ENCODE data around the gene GSDMA.

GSDMA gene

DNA sequence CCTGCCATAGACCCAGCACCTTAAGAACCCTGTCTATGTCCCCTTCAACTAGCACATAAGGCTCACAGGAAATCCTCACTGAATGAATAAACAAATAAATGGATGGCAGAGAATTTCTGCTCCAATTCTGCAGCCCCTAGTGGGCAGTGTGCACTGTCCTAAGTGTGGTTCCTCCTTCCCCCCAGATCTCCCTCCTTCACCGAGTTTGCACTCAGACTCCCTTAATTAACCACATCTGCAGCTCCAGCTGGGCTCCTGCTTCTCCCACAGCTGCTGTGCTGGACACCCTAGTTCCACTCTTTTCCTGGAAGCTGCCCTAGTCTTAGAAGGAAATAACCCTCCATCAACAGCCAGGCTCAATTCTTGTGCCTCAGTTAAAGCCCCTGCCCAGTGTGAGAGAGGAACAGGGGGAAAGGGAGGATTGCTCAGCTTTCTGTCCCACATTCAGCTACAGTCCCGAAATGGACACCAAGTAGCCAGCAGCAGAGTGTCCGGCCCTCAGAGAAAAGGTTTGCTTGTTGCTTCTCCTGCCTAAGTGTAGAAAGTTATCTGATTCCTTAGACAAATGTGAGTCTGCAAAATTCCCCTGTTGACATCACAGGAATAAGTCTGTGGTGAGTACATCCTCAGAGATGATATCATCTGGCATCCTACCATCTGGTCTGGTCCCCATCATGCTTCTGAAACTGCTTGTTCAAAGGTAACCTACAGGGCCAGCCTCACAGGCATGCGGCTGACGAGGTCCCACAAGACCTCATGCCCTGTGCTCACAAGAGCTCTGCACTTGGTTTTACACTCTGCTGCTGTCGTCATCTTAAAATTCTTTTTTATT, 23.0 kb upstream of the GSDMA start:
- TF ChIP-seq GATA3 (IDR thresholded peaks at IDR 0.05; ENCODE audit: low read depth, low read length), result no peak

DNA sequence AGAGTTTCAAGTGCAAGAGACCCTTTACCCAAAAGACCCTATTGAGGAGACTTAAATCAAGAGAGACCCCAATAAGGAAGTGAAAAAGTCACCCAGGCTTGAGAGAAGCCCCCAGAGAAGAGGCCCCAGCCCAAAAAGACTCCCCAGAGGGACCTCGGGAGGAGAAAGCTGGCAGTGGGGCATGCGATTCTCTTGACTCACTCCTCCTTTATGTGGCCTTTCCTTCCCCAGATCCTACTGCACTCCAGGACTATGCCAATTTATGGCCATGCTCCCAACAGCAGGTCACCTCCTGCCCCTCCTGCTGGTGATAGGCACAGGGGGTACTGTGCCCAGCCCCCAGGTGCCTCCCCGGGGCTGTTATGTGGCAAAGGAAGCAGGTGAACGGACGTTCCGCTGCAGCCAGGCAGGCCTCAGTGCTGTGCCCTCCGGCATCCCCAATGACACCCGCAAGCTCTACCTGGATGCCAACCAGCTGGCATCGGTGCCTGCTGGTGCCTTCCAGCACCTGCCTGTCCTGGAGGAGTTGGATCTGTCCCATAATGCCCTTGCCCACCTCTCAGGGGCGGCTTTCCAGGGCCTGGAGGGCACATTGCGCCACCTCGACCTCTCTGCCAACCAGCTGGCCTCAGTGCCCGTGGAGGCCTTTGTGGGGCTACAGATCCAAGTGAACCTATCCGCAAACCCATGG, 19.0 kb upstream of the GSDMA start:
- TF ChIP-seq GATA2 (IDR thresholded peaks at IDR 0.05; ENCODE audit: low read depth, low read length) (no peak), GATA3 (IDR thresholded peaks at IDR 0.05; ENCODE audit: low read depth, low read length) (no peak)

DNA sequence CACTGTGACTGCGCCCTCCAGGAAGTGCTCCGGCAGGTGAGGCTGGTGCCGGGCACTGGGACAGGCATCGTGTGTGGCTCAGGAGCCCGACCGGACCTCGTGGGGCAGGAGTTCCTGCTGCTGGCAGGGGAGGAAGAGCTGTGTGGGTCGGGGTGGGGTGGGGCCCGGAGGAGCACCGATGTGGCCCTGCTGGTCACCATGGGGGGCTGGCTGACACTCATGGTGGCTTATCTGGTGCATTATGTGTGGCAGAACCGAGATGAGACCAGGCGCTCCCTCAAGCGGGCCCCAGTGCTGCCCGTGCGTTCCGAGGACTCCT, 18.5 kb upstream of the GSDMA start:
- TF ChIP-seq GATA3 (IDR thresholded peaks at IDR 0.05; ENCODE audit: low read depth, low read length), result no peak
- TF ChIP-seq GATA2 (IDR thresholded peaks at IDR 0.05; ENCODE audit: low read depth, low read length), result no peak

DNA sequence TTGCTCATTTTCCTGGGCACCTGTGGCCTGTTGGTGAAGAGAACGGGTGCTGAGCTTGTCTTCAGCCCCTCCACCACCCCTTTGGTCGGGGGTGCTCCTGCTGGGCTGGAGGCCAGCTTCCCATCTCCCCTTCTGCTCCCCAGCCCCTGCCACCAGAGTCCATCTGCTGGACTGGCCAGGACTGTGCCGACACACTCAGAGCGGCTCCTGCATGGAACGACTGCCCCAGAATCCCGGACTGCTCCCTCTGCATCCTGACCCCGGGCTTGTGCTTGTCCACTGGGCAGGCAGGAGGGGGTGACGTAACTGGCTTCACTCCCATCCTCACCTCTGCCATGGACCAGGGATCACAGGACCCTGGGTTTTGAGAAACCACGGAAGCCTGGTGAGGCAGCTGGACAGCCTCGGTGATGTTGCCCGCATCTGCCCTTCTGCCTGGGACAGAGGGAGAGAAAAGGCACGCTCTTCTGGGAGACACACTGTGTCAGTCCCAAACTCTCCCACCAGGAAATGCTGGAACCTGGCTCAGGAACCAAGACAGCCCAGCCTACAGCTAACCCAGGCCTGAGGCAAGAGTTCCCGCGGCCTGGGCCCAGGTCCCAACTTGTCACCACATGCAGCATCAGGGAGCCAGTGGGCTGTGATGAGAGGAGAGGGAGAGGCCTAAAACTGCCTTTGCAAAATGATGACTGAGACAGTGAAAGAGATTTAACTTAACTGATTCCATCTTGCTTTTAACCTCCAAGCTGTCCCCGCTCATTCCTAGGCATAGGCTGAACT, 16.1 kb upstream of the GSDMA start:
- TF ChIP-seq GATA3 (IDR thresholded peaks at IDR 0.05; ENCODE audit: low read depth, low read length), result no peak
- no peak for TF ChIP-seq GATA2 (IDR thresholded peaks at IDR 0.05; ENCODE audit: low read depth, low read length)

DNA sequence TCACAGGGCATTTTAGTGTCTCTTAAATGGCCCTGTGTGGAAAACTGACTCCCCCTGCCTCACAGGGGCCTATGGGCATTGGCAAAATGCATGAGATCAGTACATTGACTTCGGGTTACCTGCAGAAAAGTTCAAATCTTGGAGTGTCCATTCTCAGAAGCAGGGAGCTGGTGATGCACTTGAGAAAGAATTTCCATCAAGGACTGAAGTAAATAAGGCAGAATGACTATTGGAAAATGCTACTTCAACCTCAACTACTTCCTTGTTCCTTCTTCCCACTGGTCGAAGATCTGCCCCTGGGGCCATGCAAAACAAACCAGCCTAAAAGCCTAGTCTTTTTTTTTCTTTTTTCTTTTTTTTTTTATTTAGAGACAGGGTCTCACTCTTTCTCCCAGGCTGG, 13.8 kb upstream of the GSDMA start:
- no peak for TF ChIP-seq GATA2 (IDR thresholded peaks at IDR 0.05; ENCODE audit: low read depth, low read length)
- TF ChIP-seq GATA3 (IDR thresholded peaks at IDR 0.05; ENCODE audit: low read depth, low read length), result no peak

DNA sequence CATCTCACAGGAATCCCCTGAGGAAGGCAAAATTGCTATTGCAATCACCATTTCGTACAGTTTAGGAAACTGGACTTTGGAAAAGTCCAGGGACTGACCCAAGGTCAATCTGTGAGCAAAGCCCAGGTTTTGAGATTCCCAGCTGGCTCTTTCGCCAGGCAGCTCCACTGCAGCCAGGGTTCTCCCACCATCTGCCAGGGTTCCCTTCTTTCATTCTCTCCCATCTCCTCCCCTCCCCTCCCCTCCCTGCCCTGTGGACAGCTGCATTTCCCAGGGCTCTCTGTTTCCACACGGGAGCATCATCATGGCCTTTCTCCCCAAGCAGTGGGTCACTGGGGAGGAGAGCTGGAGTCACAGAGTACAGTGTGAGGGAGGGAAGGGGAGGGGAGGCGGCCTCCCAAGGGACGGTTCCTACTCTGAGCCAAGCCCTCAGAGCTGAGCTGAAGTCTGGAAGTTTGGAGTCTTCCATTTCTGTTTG, 11.9 kb upstream of the GSDMA start:
- TF ChIP-seq GATA3 (IDR thresholded peaks at IDR 0.05; ENCODE audit: low read depth, low read length) (no peak), GATA2 (IDR thresholded peaks at IDR 0.05; ENCODE audit: low read depth, low read length) (no peak)

DNA sequence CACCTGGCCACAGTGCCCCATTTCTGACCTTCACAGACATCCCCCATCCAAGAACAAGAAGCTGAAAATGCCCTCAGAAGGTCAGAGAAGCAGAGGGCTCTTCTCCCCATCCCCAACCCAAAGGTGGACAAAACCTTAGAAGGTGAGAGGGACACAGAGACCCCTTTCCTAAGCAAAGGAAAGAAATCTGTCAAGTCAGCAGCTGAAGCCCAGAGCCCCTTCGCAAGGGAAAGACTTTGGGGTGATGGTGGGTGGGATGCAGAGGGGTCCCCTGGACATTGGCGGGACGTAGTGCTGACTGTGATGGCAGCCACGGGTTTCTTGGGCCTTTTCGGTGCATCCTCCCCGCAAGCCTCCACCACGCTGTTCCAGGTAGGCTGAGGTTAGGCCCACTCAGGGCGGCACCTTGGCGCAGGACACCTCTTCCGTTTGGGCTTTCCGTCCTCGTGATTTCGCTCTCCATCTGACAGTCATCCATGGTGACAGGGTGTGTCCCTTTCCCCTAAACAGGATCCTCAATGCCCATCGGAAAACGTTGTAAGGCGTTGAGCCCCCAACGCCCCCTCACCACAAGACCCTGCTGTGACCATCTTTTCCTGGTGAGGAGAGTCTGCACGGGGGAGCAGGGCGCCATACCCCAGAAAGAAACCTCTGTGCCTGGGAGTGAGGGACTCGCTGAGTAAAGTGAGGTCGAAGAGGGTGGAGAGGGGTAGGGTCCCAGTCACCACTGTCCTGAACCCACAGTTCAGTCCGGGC, 10.7 kb upstream of the GSDMA start:
- TF ChIP-seq GATA2 (IDR thresholded peaks at IDR 0.05; ENCODE audit: low read depth, low read length), result no peak
- no peak for TF ChIP-seq GATA3 (IDR thresholded peaks at IDR 0.05; ENCODE audit: low read depth, low read length)

DNA sequence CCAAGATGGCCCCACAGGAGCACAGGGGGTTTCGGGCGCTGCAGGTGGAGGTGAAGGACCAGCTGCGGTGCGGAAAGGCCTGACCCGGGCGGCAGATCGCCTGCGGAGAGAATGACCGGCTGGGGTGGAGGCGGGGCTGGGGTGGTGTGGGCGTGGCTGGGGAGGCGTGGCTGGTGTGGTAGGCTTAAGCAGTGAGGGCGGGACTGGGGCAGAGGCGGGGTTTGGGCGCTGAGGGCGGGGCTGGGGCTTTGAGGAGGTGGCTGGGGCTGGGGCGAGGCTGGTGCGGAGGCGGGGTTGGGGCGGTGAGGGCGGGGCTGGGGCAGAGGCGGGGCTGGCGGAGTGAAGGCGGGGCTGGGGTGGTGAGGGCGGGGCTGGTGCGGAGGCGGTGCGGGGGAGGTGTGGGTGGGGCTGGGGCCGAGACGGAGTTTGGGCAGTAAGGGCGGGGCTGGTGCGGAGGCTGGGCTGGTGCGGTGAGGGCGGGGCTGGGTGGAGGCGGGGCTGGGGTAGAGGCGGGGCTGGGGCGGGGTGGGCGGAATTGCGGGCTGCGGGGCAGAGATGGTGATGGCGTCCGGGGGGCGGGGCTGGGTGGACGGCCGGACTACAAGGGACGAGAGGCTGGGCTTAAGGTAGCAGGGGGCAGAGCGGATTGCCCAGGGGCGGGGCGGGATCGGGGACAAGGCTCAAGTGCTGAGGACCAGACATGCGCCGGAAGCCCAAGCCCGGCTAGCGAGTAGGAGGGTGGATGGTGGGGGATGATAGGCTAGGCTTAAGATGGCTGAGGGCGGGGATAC, 9.9 kb upstream of the GSDMA start:
- no peak for TF ChIP-seq GATA3 (IDR thresholded peaks at IDR 0.05; ENCODE audit: low read depth, low read length)
- no peak for TF ChIP-seq GATA2 (IDR thresholded peaks at IDR 0.05; ENCODE audit: low read depth, low read length)

DNA sequence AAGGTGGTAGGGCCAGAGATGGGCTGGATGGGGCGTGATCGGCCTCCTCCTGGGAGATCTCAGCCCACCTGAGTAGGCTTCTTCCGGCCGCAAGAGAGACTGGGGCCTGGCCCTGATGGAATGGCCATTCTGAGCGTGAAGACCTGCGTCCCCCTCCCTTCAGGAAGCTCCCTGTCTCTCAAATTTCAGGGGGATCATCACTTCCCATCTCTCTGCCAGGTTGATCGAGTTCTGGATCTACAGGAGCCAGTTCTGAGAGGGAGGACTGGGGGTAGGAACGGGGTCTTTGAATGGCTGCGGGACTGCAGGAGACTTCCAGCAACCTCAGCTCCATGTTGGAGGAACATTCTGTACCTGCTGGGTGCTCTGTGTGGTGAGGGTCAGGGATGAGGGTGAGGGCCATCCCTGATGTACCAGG, 9.3 kb upstream of the GSDMA start:
- TF ChIP-seq GATA3 (IDR thresholded peaks at IDR 0.05; ENCODE audit: low read depth, low read length) (no peak), GATA2 (IDR thresholded peaks at IDR 0.05; ENCODE audit: low read depth, low read length) (no peak)

DNA sequence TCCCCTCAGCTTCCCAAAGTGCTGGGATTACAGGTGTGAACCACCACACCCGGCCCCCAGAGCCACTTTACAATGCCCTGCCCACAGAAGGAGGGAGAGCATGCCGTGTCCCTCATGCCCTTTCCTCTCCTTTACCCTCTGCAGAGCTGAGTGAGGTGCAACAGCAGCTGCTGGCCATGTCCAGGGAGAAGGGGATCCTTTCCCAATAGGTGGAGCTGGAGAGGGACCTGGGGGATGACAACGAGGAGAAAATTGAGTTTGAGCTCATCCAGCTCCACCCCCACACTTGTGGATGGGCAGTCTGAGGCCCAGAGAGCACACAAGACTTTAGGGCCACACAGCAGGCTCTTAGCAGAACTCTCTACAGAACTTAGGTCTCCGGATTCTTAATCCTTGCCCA, 7.9 kb upstream of the GSDMA start:
- TF ChIP-seq GATA2 (IDR thresholded peaks at IDR 0.05; ENCODE audit: low read depth, low read length), result no peak
- no peak for TF ChIP-seq GATA3 (IDR thresholded peaks at IDR 0.05; ENCODE audit: low read depth, low read length)

DNA sequence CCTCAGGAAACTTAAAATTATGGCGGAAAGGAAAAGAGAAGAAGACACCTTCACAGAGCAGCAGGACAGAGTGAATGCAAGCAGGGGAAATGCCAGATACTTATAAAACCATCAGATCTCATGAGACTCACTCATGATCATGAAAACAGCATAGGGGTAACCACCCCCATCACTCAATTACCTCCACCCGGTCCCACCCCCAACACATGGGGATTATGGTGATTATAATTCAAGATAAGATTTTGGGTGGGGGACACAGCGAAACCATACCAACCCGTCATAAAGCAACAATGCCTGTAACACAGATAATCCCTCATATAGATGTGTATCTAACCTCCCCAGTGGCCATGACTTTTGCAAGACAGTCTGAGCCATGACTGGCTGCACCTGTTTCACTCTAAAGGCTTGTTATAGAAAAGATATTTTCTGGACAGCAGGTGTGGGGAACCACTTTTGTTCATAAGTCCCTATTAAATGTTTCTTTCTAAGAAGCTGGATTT, 7.0 kb upstream of the GSDMA start:
- TF ChIP-seq GATA3 (IDR thresholded peaks at IDR 0.05; ENCODE audit: low read depth, low read length), result no peak
- no peak for TF ChIP-seq GATA2 (IDR thresholded peaks at IDR 0.05; ENCODE audit: low read depth, low read length)

DNA sequence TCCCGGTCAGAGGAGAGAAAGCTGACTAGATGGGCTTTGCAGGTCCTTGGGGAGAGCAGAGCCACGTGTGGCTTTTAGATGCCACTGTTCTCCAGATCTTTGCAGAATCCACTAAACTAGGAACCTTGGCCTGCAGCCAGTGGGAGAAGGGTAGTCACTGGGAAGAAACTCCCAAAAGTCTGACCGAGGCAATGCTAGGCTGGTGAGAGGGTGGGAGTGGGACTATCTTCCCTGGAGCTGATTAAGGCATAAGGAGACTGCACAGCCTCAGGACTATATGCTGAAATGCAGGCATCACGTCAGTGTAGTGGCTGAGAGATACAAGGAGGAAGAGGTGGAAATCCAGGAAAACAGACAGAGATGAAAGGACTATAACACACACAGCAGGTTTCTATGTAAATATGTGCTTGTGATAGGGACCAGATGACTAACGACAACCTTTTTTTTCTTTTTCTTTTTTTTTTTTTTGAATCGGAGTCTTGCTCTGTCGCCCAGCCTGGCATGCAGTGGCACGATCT, 2.2 kb upstream of the GSDMA start:
- no peak for TF ChIP-seq GATA2 (IDR thresholded peaks at IDR 0.05; ENCODE audit: low read depth, low read length)
- TF ChIP-seq GATA3 (IDR thresholded peaks at IDR 0.05; ENCODE audit: low read depth, low read length), result no peak

DNA sequence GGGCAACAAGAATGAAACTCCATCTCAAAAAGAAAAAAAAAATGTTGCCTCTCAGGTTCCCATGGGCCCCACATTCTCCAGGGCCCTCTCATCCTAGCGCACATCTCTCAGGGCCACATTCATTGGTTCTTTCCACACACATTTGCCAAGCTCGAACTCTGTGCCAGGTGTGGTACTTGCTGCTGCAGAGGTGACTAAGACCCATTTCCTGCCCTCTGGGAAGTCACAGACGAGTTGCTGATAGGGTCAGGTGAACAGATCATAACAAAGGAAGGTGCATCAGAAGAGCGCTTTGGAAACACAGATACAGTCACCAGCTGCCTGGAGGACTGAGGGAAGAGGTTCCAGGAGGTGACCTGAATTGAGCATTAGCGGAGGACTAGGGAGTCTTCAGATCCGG, 1.0 kb downstream of the GSDMA start:
- TF ChIP-seq GATA3 (IDR thresholded peaks at IDR 0.05; ENCODE audit: low read depth, low read length), result no peak
- TF ChIP-seq GATA2 (IDR thresholded peaks at IDR 0.05; ENCODE audit: low read depth, low read length), result no peak
